Gastroesophageal sphincter (tissue), 3 donors: ENCODE results near the gene AMOTL1.

Experiments
- CTCF ChIP-seq, 4 experiments: fragments of 200-600 bp in 2 of 4; fragments of 450-650 bp in 2 of 4; sonication (generic) in 1 of 4; IDR thresholded peaks; one replicate each; pipeline ENCODE4 v1.5.1; 2017 to 2019; ENCODE audit warnings: antibody characterized with exemption in 4 of 4, mild to moderate bottlenecking in 2 of 4, moderate library complexity in 2 of 4
- POLR2A ChIP-seq, 2 donors: fragments of 450-650 bp; IDR thresholded peaks; one replicate each; pipeline ENCODE4 v1.6.1; 2017; ENCODE audit warnings: antibody characterized with exemption in 2 of 2, mild to moderate bottlenecking in 2 of 2, moderate library complexity in 1 of 2
- POLR2AphosphoS5 ChIP-seq: sonication (generic); formaldehyde crosslinking; IDR thresholded peaks from one replicate; pipeline ENCODE4 v1.6.1; 2017; ENCODE audit warnings: antibody characterized with exemption

DNA sequence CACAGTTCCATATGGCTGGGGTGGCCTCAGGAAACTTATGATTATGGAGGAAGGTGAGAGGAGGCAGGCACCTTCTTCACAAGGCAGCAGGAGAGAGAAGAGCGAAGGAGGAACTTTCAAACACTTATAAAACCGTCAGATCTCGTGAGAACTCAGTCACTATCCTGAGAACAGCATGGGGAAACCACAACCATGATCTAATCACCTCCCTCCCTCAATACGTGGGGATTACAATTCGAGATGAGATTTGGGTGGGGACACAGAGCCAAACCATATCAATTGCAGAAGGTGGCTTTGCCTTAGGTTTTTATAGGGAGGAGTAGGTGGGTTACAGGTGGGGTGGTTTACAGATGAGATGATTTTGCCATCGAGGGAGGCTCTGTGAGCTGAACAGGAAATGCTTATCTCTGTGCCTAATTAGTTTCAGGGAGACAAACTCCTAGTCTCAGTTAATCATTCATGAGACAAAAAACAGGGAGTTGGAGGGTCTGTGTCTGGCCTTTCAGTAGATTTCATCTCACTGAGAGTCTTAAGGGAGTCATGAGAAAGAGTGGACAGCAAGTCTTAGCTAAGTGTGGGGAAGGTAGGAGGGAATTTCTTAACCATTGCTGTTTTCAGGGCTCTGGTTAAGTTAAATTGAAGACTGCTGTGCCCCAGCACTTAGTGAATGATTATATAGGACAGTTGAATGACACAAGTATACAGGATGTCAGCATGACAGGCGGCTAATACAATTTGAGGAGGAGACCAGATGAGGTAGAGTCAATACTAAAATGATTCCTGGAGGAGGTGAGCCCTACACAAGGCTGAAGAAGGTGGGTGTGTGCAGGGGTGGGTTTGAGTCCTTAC, 157.5 kb downstream of the AMOTL1 start:
- no peak for TF ChIP-seq POLR2A (IDR thresholded peaks at IDR 0.05)
- no peak for TF ChIP-seq CTCF (IDR thresholded peaks at IDR 0.05)
- TF ChIP-seq POLR2AphosphoS5, result no peak
